ENCODE results near the gene ATP12A.

The ATP12A gene

GRCh38 chr13:24680258-24680920 lies at the start of gene ATP12A:
TSS of gene ATP12A (plus strand) at chr13:24680408. CDS start at chr13:24680744, 336 bp downstream.
- DNase-seq (ENCODE audit: low spot score) (peak; percentile 17), FAIRE-seq (no peak)

GRCh38 chr13:24630851-24631620 lies 49.2 kb upstream of the ATP12A start:
- FAIRE-seq (no peak), DNase-seq (ENCODE audit: low spot score) (peak; percentile 60)

GRCh38 chr13:24631922-24632321 lies 48.3 kb upstream of the ATP12A start:
- DNase-seq (ENCODE audit: low spot score): no peak
- FAIRE-seq: no peak

- FAIRE-seq (no peak), DNase-seq (ENCODE audit: low spot score) (peak; percentile 16)
Observed at GRCh38 chr13:24632382-24633121, 47.7 kb upstream of the ATP12A start.

- no peak for DNase-seq (ENCODE audit: low spot score)
- FAIRE-seq: no peak
Observed at GRCh38 chr13:24636776-24637175, 43.4 kb upstream of the ATP12A start.

GRCh38 chr13:24638096-24638495 lies 42.1 kb upstream of the ATP12A start:
- no peak for FAIRE-seq

GRCh38 chr13:24640752-24641151 lies 39.5 kb upstream of the ATP12A start:
- no peak for DNase-seq (ENCODE audit: low spot score)
- no peak for FAIRE-seq

More at GRCh38 chr13:24638096-24638495, 42.1 kb upstream of the ATP12A start:
- DNase-seq (ENCODE audit: low spot score): no peak

GRCh38 chr13:24642219-24642618 lies 38.0 kb upstream of the ATP12A start:
- DNase-seq (ENCODE audit: low spot score) (no peak), FAIRE-seq (no peak)

- FAIRE-seq (no peak), DNase-seq (ENCODE audit: low spot score) (no peak)
Observed at GRCh38 chr13:24644036-24644435, 36.2 kb upstream of the ATP12A start.

GRCh38 chr13:24648271-24648670 lies 31.9 kb upstream of the ATP12A start:
- FAIRE-seq: no peak

GRCh38 chr13:24648983-24649687 lies 31.1 kb upstream of the ATP12A start:
- FAIRE-seq (no peak), DNase-seq (ENCODE audit: low spot score) (no peak)

More at GRCh38 chr13:24648271-24648670, 31.9 kb upstream of the ATP12A start:
- DNase-seq (ENCODE audit: low spot score): no peak

- no peak for FAIRE-seq
- no peak for DNase-seq (ENCODE audit: low spot score)
Observed at GRCh38 chr13:24649688-24650043, 30.5 kb upstream of the ATP12A start.

GRCh38 chr13:24650161-24650560 lies 30.0 kb upstream of the ATP12A start:
- FAIRE-seq (no peak), DNase-seq (ENCODE audit: low spot score) (no peak)

- no peak for FAIRE-seq
- DNase-seq (ENCODE audit: low spot score): no peak
Observed at GRCh38 chr13:24651718-24652345, 28.4 kb upstream of the ATP12A start.

- FAIRE-seq (no peak), DNase-seq (ENCODE audit: low spot score) (no peak)
Observed at GRCh38 chr13:24652359-24652758, 27.8 kb upstream of the ATP12A start.

- DNase-seq (ENCODE audit: low spot score) (no peak), FAIRE-seq (no peak)
Observed at GRCh38 chr13:24654741-24655140, 25.5 kb upstream of the ATP12A start.

- no peak for FAIRE-seq
Observed at GRCh38 chr13:24659239-24659638, 21.0 kb upstream of the ATP12A start.

GRCh38 chr13:24660023-24660741 lies 20.0 kb upstream of the ATP12A start:
- DNase-seq (ENCODE audit: low spot score) (no peak), FAIRE-seq (no peak)

More at GRCh38 chr13:24659239-24659638, 21.0 kb upstream of the ATP12A start:
- no peak for DNase-seq (ENCODE audit: low spot score)

- no peak for DNase-seq (ENCODE audit: low spot score)
- FAIRE-seq: no peak
Observed at GRCh38 chr13:24661713-24662112, 18.5 kb upstream of the ATP12A start.
